Measurements from ENCODE around the gene CYP3A7.
"Not testable (repeated sequence)": the region's sequence is repeated elsewhere in the genome, so short reads cannot be mapped to it uniquely, and the experiment has no call there.

Gene CYP3A7

GRCh38 chr7:99698867-99699730 is 35.9 kb downstream of the CYP3A7 start:
- not testable (repeated sequence) for DNase-seq

- no peak for DNase-seq
Observed at GRCh38 chr7:99694912-99695304, 40.1 kb downstream of the CYP3A7 start.

GRCh38 chr7:99694201-99694911 is 40.6 kb downstream of the CYP3A7 start:
- DNase-seq: no peak

- no peak for DNase-seq
Observed at GRCh38 chr7:99693427-99694200, 41.4 kb downstream of the CYP3A7 start.

- no peak for DNase-seq
Observed at GRCh38 chr7:99693100-99693426, 41.9 kb downstream of the CYP3A7 start.

GRCh38 chr7:99692563-99692962 is 42.4 kb downstream of the CYP3A7 start:
- DNase-seq: not testable (repeated sequence)

- DNase-seq: not testable (repeated sequence)
Observed at GRCh38 chr7:99691658-99692057, 43.3 kb downstream of the CYP3A7 start.

- not testable (repeated sequence) for DNase-seq
Observed at GRCh38 chr7:99690918-99691317, 44.1 kb downstream of the CYP3A7 start.

- not testable (repeated sequence) for DNase-seq
Observed at GRCh38 chr7:99685871-99686608, 49.0 kb downstream of the CYP3A7 start.

GRCh38 chr7:99685129-99685758 is 49.8 kb downstream of the CYP3A7 start:
- DNase-seq: no peak

- no peak for DNase-seq
Observed at GRCh38 chr7:99679400-99680191, 55.4 kb downstream of the CYP3A7 start, which contains the start of gene CYP3A5. TSS of gene CYP3A5 (minus strand) at chr7:99679996. CDS start at chr7:99679896, 100 bp downstream.

- no peak for DNase-seq
Observed at GRCh38 chr7:99679032-99679399, 56.0 kb downstream of the CYP3A7 start.

GRCh38 chr7:99677648-99678045 is 57.3 kb downstream of the CYP3A7 start:
- no peak for DNase-seq

GRCh38 chr7:99677013-99677647 is 57.9 kb downstream of the CYP3A7 start:
- DNase-seq: no peak

- no peak for DNase-seq
Observed at GRCh38 chr7:99674995-99675742, 59.8 kb downstream of the CYP3A7 start.

- DNase-seq: no peak
Observed at GRCh38 chr7:99672573-99672972, 62.4 kb downstream of the CYP3A7 start.

GRCh38 chr7:99669782-99670181 is 65.2 kb downstream of the CYP3A7 start:
- no peak for DNase-seq

GRCh38 chr7:99668541-99668940 is 66.5 kb downstream of the CYP3A7 start:
- no peak for DNase-seq

GRCh38 chr7:99667179-99667578 is 67.8 kb downstream of the CYP3A7 start:
- DNase-seq: no peak

- DNase-seq: no peak
Observed at GRCh38 chr7:99666013-99666395, 69.0 kb downstream of the CYP3A7 start.

All from NCI-H2081 (cell line).